Testis (tissue), 3 donors: ENCODE results near the gene BDH2. TPM values are rescaled to one million over a fixed set of nuclear protein-coding genes. Genes with fewer than 3 reads are reported as not detected.

Experiments
- DNase-seq: peaks from one replicate; pipeline ENCODE4 v3.0.0-alpha.2; 2019
- H3K27ac ChIP-seq, 2 donors: fragments of 200-600 bp; sonication (generic); one replicate each; pipeline ENCODE4 v1.5.1; 2019
- H3K27me3 ChIP-seq: fragments of 200-600 bp; sonication (generic); one replicate; pipeline ENCODE4 v1.5.1; 2019
- H3K36me3 ChIP-seq: fragments of 200-600 bp; sonication (generic); one replicate; pipeline ENCODE4 v1.5.1; 2017; ENCODE audit warnings: low read depth; ENCODE audit errors: missing control alignments
- H3K4me1 ChIP-seq: fragments of 200-600 bp; sonication (generic); one replicate; pipeline ENCODE4 v1.5.1; 2019
- H3K4me3 ChIP-seq, 2 donors: fragments of 200-600 bp; sonication (generic); one replicate each; pipeline ENCODE4 v1.5.1; 2017 to 2019
- H3K9me3 ChIP-seq: fragments of 200-600 bp; sonication (generic); one replicate; pipeline ENCODE4 v1.5.1; 2017
- POLR2A ChIP-seq: fragments of 450-650 bp; IDR thresholded peaks from one replicate; pipeline ENCODE4 v1.6.1; 2017; ENCODE audit warnings: antibody characterized with exemption, mild to moderate bottlenecking, moderate library complexity
- WGBS, 2 donors: methylation state at CpG; one replicate each; pipeline ENCODE4 v1.1.5; 2018; 5-methylcytosine and 5-hydroxymethylcytosine counted together
- intact Hi-C: fragments of 100-400 bp; cut with DNase I; formaldehyde crosslinking; loops from one replicate; pipeline ENCODE4 v1.15.1; 2023; ENCODE audit warnings: low total_unique reads
- polyA plus RNA-seq: library from polyadenylated mRNA; stranded (reverse); fragments of 350-450 nt; fragmentation: Illumina TruSeq; extraction: RNeasy Lipid Tissue Mini Kit (QIAGEN cat#74804); gene quantifications from one replicate; pipeline ENCODE4 v1.2.3, GENCODE V29; 2014; ENCODE audit warnings: low read depth, low replicate concordance; ENCODE audit not compliant: insufficient read depth
- total RNA-seq, 2 donors: library from RNA; depleted of rRNA; stranded (reverse); fragments of >200 nt; gene quantifications; one replicate each; pipeline ENCODE4 v1.2.3, GENCODE V29; 2016
- TF ChIP-seq, protein P1 (sequence below), 3 experiments: fragments of 450-650 bp in 2 of 3; fragments of 200-600 bp in 1 of 3; sonication (generic) in 1 of 3; IDR thresholded peaks; one replicate each; pipeline ENCODE4 v1.5.1; 2016 to 2019; ENCODE audit warnings: antibody characterized with exemption in 3 of 3, mild to moderate bottlenecking in 2 of 3, moderate library complexity in 1 of 3

BDH2 gene
- total and polyA plus RNA-seq, 3 donors from 2014 or later, result 41.2 to 54.7 (median 53.1) TPM

DNA sequence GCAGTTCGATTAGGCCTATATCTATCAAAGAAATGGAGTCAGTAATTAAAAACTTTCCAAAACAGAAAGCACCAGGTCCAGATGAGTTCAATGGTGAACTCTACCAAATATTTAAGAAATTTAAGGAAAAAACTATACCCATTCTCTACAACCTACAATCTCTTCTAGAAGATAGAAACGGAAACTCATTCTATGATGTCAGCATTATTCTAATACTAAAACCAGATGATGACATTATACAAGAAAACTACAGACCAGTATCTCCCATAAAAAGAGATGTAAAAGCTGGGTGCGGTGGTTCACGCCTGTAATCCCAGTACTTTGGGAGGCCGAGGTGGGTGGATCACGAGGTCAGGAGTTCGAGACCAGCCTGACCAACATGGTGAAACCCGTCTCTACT, 29.5 kb upstream of the BDH2 start:
- H3K36me3 ChIP-seq, result no peaks in the 10 kb centered on the region
- H3K27me3 ChIP-seq, result no peaks in the 10 kb centered on the region
- H3K4me1 ChIP-seq, result no peaks in the 10 kb centered on the region
- WGBS, 2 donors, result 96 to 98% methylated on average over 8 of the region's 8 CpGs
- DNase-seq, result no peak
- TF ChIP-seq, protein P1, sequence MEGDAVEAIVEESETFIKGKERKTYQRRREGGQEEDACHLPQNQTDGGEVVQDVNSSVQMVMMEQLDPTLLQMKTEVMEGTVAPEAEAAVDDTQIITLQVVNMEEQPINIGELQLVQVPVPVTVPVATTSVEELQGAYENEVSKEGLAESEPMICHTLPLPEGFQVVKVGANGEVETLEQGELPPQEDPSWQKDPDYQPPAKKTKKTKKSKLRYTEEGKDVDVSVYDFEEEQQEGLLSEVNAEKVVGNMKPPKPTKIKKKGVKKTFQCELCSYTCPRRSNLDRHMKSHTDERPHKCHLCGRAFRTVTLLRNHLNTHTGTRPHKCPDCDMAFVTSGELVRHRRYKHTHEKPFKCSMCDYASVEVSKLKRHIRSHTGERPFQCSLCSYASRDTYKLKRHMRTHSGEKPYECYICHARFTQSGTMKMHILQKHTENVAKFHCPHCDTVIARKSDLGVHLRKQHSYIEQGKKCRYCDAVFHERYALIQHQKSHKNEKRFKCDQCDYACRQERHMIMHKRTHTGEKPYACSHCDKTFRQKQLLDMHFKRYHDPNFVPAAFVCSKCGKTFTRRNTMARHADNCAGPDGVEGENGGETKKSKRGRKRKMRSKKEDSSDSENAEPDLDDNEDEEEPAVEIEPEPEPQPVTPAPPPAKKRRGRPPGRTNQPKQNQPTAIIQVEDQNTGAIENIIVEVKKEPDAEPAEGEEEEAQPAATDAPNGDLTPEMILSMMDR (IDR thresholded peaks at IDR 0.05), result no peak
- no peak for TF ChIP-seq POLR2A
- H3K27ac ChIP-seq, result no peak overlapping the region
- no peak overlapping the region for H3K4me3 ChIP-seq
- intact Hi-C loops, result no loop called here
- H3K9me3 ChIP-seq, result no peaks in the 10 kb centered on the region

DNA sequence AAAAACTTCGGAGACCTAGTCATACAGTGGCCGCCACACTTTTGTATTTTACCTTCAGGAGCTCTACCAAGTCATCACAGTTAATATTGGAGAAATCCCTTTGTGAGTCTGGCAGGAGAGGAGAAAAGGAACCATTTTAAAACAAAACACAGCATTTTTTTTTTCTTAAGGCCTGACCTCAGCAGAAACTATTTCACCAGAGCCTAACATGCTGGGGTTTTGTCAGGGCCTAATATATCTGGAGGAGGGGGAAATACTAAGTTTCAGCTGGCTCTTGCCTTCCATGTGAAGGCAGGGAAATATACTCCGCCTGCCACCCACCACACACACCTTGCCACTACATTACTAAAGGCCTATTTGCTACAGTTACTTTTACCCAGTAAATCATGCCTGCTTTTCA, 26.5 kb upstream of the BDH2 start:
- Histone ChIP-seq H3K4me3 (no peak overlapping the region), H3K9me3 (no peaks in the 10 kb centered on the region), H3K27ac (no peak overlapping the region), H3K27me3 (no peaks in the 10 kb centered on the region), H3K4me1 (no peaks in the 10 kb centered on the region), H3K36me3 (no peaks in the 10 kb centered on the region)
- 89 to 95% methylated on average over 3 of the region's 3 CpGs for WGBS, 2 donors
- intact Hi-C loops, result no loop called here
- TF ChIP-seq, protein P1 (IDR thresholded peaks at IDR 0.05), result no peak
- no peak for TF ChIP-seq POLR2A
- no peak for DNase-seq

DNA sequence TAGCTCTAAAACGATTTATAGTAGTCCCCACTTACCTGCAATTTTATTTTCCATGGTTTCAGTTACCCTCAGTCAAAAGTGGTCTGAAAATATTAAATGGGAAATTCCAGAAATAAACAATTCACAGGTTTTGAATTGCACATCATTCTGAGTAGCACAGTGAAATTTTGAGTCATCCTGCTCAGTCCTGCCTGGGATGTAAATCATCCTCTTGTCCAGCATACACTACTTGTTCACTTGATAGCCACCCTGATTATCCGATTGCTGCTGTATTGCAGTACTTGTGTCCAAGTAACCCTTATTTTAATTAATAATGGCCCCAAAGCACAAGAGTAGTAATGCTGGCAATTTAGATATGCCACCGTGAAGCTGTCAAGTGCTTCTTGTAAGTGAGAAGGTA, 23.5 kb upstream of the BDH2 start:
- H3K27me3 ChIP-seq, result no peaks in the 10 kb centered on the region
- H3K36me3 ChIP-seq, result no peaks in the 10 kb centered on the region
- H3K4me1 ChIP-seq, result no peaks in the 10 kb centered on the region
- no peak overlapping the region for H3K4me3 ChIP-seq
- 77 to 79% methylated on average over 3 of the region's 3 CpGs for WGBS, 2 donors
- no peaks in the 10 kb centered on the region for H3K9me3 ChIP-seq
- no peak for TF ChIP-seq POLR2A
- TF ChIP-seq, protein P1 (IDR thresholded peaks at IDR 0.05), result no peak
- no peak for DNase-seq
- intact Hi-C loops, result no loop called here
- no peak overlapping the region for H3K27ac ChIP-seq

DNA sequence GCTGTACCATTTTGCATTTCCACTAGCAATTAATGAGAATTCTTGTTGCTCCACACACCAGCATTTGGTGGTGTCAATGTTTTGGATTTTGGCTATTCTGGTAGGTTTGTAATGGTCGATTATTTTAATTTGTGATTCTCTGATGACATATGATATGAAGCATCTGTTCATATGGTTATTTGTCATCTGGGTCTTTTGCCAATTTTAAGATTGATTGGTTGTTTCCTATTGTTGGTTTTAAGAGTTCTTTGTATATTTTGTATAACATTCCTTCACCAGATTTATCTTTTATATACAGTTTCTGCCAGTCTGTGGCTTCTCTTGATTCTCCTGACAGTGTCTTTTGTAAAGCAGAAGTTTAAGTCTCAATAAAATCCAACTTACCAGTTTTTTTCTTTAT, 18.5 kb upstream of the BDH2 start:
- no peaks in the 10 kb centered on the region for H3K27me3 ChIP-seq
- TF ChIP-seq POLR2A, result no peak
- no peak for DNase-seq
- H3K9me3 ChIP-seq, result no peaks in the 10 kb centered on the region
- H3K4me1 ChIP-seq, result no peaks in the 10 kb centered on the region
- 90 to 95% methylated on average over 1 of the region's 1 CpG for WGBS, 2 donors
- intact Hi-C loops, result no loop called here
- no peak overlapping the region for H3K27ac ChIP-seq
- H3K4me3 ChIP-seq, result no peak overlapping the region
- no peaks in the 10 kb centered on the region for H3K36me3 ChIP-seq

DNA sequence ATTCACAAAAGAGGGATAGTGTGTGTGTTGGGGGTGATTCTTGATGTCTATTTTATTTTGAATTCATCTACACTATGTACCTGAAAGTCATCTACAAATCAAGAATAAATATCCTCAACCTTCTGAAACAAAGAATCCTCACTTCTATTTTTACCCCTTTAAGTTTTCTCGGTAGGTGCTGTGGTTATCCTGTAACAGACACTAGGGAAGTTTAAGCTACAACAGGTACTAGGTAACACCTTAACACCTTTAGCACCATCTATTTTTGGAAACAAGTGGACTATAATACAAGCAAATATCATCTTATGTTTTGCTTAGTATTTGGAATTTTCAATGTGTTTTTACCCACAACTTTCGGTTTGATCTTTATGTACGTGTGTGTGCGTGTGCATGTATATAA, 12.0 kb upstream of the BDH2 start:
- Histone ChIP-seq H3K4me3 (no peak overlapping the region), H3K4me1 (no peaks in the 10 kb centered on the region), H3K27ac (no peak overlapping the region), H3K9me3 (no peaks in the 10 kb centered on the region), H3K27me3 (no peaks in the 10 kb centered on the region), H3K36me3 (no peaks in the 10 kb centered on the region)
- DNase-seq, result no peak
- 75 to 78% methylated on average over 4 of the region's 4 CpGs for WGBS, 2 donors
- TF ChIP-seq, protein P1 (IDR thresholded peaks at IDR 0.05), result no peak
- TF ChIP-seq POLR2A, result no peak
- intact Hi-C loops, result no loop called here
